Ascending aorta (tissue), 2 donors: Measurements from ENCODE around the gene PTPMT1. TPM values are rescaled to one million over a fixed set of nuclear protein-coding genes. Genes with fewer than 3 reads are reported as not detected.
A peak's percentile ranks its signal among the peaks of the same experiment; 100 is the strongest.

Experiments
- DNase-seq, 2 donors: peaks; one replicate each; pipeline ENCODE4 v3.0.0-alpha.2; 2019; ENCODE audit warnings: low spot score in 2 of 2
- H3K27ac ChIP-seq, 2 donors: fragments of 200-600 bp; sonication (generic); one replicate each; pipeline ENCODE4 v1.5.1; 2016 to 2017; ENCODE audit warnings: mild to moderate bottlenecking in 1 of 2
- H3K27me3 ChIP-seq: fragments of 200-600 bp; sonication (generic); one replicate; pipeline ENCODE4 v1.5.1; 2017
- H3K36me3 ChIP-seq, 2 donors: fragments of 200-600 bp; sonication (generic); one replicate each; pipeline ENCODE4 v1.5.1; 2016
- H3K4me1 ChIP-seq, 2 donors: fragments of 200-600 bp; sonication (generic); one replicate each; pipeline ENCODE4 v1.5.1; 2016 to 2017; ENCODE audit warnings: mild to moderate bottlenecking in 1 of 2
- H3K4me3 ChIP-seq, 2 donors: fragments of 200-600 bp; sonication (generic); one replicate each; pipeline ENCODE4 v1.5.1; 2016 to 2017; ENCODE audit warnings: mild to moderate bottlenecking in 1 of 2
- H3K9me3 ChIP-seq, 2 donors: fragments of 200-600 bp; sonication (generic); one replicate each; pipeline ENCODE4 v1.5.1; 2016
- CTCF ChIP-seq, 3 experiments: fragments of 200-600 bp in 2 of 3; fragments of 450-650 bp in 1 of 3; sonication (generic) in 2 of 3; IDR thresholded peaks; one replicate each; pipeline ENCODE4 v1.5.1; 2016 to 2019; ENCODE audit warnings: antibody characterized with exemption in 3 of 3, mild to moderate bottlenecking in 1 of 3, moderate library complexity in 1 of 3
- intact Hi-C: fragments of 100-400 bp; cut with DNase I; formaldehyde crosslinking; loops from one replicate; pipeline ENCODE4 v1.15.1; 2023
- total RNA-seq: library from RNA; depleted of rRNA; stranded (reverse); fragments of >200 nt; gene quantifications from one replicate; pipeline ENCODE4 v1.1.0, GENCODE V29; 2016

PTPMT1 gene
- total RNA-seq, 1 donor from 2014 or later, result 215 TPM

- intact Hi-C loops, result no loop called here
- DNase-seq, result no peak
- Histone ChIP-seq H3K9me3 (no peaks in the 10 kb centered on the region), H3K36me3 (no peaks in the 10 kb centered on the region), H3K27me3 (no peaks in the 10 kb centered on the region), H3K4me1 (no peaks in the 10 kb centered on the region), H3K4me3 (no peak overlapping the region), H3K27ac (no peak overlapping the region)
- no peak for TF ChIP-seq CTCF (IDR thresholded peaks at IDR 0.05)
These were observed 26.4 kb downstream of the PTPMT1 start for GRCh38 chr11:47591764-47592163.

- TF ChIP-seq CTCF (IDR thresholded peaks at IDR 0.05), result no peak
- Histone ChIP-seq H3K36me3 (no peaks in the 10 kb centered on the region), H3K27ac (no peak overlapping the region), H3K4me1 (no peaks in the 10 kb centered on the region), H3K4me3 (no peak overlapping the region), H3K27me3 (no peaks in the 10 kb centered on the region), H3K9me3 (no peaks in the 10 kb centered on the region)
- intact Hi-C loops, result no loop called here
- DNase-seq, result no peak
These were observed 26.9 kb downstream of the PTPMT1 start for GRCh38 chr11:47592251-47592650.

GRCh38 chr11:47592970-47593369 is 27.6 kb downstream of the PTPMT1 start:
- Histone ChIP-seq H3K4me3 (no peak overlapping the region), H3K27ac (no peak overlapping the region), H3K27me3 (no peaks in the 10 kb centered on the region), H3K9me3 (no peaks in the 10 kb centered on the region), H3K4me1 (no peaks in the 10 kb centered on the region), H3K36me3 (no peaks in the 10 kb centered on the region)
- intact Hi-C loops, result no loop called here
- TF ChIP-seq CTCF (IDR thresholded peaks at IDR 0.05), result no peak
- DNase-seq, result no peak

- Histone ChIP-seq H3K4me1 (no peaks in the 10 kb centered on the region), H3K36me3 (no peaks in the 10 kb centered on the region), H3K9me3 (no peaks in the 10 kb centered on the region), H3K27ac (no peak overlapping the region), H3K27me3 (no peaks in the 10 kb centered on the region), H3K4me3 (no peak overlapping the region)
- intact Hi-C loops, result no loop called here
- no peak for DNase-seq
- no peak for TF ChIP-seq CTCF (IDR thresholded peaks at IDR 0.05)
These were observed 28.1 kb downstream of the PTPMT1 start for GRCh38 chr11:47593492-47593933.

- intact Hi-C loops, result no loop called here
- Histone ChIP-seq H3K36me3 (no peaks in the 10 kb centered on the region), H3K4me1 (no peaks in the 10 kb centered on the region), H3K9me3 (no peaks in the 10 kb centered on the region), H3K27ac (no peak within 1 kb of the TSS), H3K27me3 (no peaks in the 10 kb centered on the region), H3K4me3 (peak within 1 kb of the TSS; percentile 23 to 49)
- DNase-seq, result no peak
- no peak for TF ChIP-seq CTCF (IDR thresholded peaks at IDR 0.05)
These were observed 28.8 kb downstream of the PTPMT1 start, which contains the start of gene C1QTNF4 for GRCh38 chr11:47593934-47594855. TSS of gene C1QTNF4 (minus strand) at chr11:47594411. CDS start at chr11:47590810, 3,601 bp downstream.
